LNCaP clone FGC (cell line): ENCODE results near the gene KIF1A.

Source experiments
- DNase-seq: peaks from one replicate; pipeline ENCODE4 v3.0.0-alpha.2; 2011; ENCODE audit warnings: low read depth
- H3K4me3 ChIP-seq: 2 replicates; pipeline ENCODE4 v1.5.1; 2011; ENCODE audit warnings: mild to moderate bottlenecking, low read depth, low read length, control low read depth
- TF ChIP-seq, protein P1 (sequence below): IDR thresholded peaks from 2 replicates; pipeline ENCODE4 v1.5.1; 2012; ENCODE audit warnings: mild to moderate bottlenecking; ENCODE audit not compliant: control insufficient read depth, insufficient read depth; ENCODE audit errors: extremely low read depth

KIF1A gene

DNA sequence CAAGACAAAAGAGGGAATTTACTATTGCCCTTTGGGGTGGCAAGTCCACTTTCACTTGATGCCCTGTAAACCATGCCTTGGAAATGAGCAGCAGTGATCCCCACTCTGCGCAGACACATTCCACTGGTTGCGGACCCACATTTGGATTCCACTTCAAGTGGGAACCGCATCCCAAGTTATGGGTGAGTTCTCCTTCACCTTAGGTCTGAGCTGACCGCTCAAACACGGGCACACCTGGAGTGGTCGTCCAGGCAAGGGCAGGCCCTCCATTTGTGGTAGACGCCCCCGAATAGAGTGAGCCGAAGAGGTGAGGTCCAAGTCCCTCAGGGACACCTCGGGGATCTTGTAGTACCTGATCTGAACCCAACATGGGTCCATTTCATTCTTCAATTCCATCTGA, 38.9 kb upstream of the KIF1A start:
- TF ChIP-seq, protein P1, sequence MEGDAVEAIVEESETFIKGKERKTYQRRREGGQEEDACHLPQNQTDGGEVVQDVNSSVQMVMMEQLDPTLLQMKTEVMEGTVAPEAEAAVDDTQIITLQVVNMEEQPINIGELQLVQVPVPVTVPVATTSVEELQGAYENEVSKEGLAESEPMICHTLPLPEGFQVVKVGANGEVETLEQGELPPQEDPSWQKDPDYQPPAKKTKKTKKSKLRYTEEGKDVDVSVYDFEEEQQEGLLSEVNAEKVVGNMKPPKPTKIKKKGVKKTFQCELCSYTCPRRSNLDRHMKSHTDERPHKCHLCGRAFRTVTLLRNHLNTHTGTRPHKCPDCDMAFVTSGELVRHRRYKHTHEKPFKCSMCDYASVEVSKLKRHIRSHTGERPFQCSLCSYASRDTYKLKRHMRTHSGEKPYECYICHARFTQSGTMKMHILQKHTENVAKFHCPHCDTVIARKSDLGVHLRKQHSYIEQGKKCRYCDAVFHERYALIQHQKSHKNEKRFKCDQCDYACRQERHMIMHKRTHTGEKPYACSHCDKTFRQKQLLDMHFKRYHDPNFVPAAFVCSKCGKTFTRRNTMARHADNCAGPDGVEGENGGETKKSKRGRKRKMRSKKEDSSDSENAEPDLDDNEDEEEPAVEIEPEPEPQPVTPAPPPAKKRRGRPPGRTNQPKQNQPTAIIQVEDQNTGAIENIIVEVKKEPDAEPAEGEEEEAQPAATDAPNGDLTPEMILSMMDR: no peak
- no peak for DNase-seq
- no peak overlapping the region for H3K4me3 ChIP-seq

DNA sequence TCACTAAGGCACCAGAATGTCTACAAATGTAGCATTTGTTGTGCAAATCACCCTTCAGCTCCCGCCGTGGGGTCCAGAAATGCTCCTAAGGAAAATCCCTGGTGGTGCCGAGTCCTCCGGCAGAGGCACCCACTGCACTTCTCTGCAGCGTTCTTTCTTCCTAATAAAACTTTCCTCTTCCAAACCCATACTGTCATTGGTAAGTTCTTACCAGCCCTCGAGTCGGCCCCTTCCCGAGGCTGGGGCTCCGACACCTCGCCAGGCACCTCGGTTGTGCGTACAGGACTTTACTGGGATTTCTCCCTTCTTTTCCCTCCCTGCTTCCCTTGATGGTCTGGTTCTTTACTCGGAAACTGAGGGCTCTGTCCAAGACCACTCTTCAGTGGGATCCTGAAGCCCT, 38.3 kb upstream of the KIF1A start:
- no peak for DNase-seq

DNA sequence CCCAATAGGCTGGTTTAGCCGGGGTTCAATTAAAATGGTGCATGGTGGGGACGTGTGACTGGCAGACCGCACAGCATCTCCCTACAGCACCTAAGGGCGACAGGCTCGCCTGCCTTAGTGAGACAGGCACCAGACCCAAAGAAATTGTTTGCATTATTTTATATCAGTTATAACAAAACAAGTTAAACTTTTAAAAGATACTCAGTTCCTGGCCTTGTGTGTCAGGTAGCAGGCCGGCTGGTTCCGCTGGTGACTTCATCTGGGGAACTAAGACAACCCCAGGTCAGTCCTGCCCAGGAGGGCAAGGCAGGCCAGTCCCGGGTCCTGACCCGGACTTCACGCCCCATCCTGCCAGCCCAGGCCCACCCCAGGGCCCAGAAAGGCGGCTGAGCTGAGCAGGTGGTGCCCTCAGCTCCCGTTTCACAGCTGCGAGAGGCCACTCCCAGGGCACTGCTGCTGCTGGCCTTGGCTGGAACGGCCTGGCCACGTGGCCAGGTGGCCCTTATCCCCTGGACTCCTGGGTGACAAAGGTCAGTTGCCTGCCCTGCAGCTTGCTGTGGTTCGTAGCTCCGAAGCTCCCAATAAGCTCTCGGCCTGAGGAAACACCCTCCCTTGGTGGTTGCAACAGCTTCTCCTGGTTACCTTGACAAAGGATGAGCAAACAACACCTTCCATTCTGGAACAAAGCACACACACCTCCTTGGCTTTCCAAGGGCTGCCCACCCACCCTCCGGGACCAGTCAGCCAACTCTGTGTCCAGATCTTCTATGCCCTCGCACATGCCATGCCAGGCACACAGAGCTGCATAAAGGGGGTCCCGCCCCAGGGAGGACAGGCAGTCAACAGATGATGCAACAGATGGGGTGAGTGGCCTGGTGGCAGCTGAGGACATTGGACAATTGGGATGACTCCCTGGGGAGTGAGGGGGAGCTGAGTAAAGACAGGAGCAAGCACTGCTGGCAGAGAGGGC, 37.3 kb upstream of the KIF1A start:
- DNase-seq: no peak
- TF ChIP-seq, protein P1: no peak
- H3K4me3 ChIP-seq: no peak overlapping the region

More for the DNA sequence above, 38.3 kb upstream of the KIF1A start:
- TF ChIP-seq, protein P1: no peak
- H3K4me3 ChIP-seq: no peak overlapping the region

DNA sequence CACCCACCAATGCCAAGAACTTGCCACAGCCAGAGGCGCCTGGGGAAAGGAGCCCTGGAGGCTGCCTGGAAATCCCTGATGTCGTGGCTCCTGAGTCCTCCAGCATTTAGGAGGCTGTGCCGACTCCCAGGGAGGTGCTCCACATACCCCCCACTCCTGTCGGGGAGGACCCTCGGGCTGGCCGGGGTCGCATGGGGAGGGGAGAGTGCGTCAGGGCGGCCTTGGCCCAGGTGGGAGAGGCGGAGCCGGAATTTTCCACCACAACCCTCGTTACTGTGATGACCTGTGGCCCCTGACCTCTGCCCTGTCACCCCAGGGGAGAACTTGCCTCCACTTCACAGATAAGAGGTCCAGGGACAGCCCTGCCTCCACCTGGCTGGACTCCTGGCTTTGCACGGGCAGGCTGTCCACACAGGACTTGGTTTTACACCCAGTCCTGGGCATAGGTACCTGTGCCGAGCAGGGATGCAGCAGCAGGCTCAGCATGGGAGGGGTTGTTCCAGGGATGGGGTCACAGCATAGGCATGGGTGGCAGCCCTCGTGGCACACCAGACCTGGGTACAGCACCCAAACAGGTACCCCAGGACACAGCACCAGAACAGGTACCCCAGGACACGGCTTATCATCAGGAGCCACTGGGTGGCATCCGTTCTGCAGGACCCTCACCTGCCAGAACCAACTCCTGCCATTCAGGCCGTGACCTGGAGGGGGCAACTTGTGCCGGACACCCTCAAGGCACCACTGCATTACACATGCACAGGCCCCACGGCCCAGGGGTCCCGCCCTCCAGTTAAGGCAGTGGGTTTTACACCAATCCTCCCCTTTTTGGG, 36.3 kb upstream of the KIF1A start:
- no peak overlapping the region for H3K4me3 ChIP-seq
- TF ChIP-seq, protein P1: no peak
- no peak for DNase-seq

DNA sequence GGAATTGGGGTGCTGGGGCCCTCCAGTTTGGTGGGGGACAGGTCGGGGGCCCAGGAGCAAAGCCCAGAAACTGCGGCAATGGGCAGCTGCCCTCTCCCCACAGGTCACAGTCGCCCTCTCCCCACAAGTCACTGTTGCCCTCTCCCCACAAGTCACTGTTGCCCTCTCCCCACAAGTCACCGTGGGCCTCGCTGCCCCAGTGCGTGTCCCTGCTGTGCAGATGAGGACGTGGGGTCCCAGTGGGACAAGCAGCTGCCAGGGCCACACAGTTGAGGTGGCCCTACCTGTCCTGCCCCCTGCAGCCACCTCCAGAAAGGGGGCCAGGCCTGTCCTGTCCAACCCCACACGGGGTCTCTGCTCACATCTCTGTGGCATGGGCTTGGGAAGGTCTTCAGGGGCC, 35.7 kb upstream of the KIF1A start:
- TF ChIP-seq, protein P1: no peak
- DNase-seq: no peak
- no peak overlapping the region for H3K4me3 ChIP-seq

DNA sequence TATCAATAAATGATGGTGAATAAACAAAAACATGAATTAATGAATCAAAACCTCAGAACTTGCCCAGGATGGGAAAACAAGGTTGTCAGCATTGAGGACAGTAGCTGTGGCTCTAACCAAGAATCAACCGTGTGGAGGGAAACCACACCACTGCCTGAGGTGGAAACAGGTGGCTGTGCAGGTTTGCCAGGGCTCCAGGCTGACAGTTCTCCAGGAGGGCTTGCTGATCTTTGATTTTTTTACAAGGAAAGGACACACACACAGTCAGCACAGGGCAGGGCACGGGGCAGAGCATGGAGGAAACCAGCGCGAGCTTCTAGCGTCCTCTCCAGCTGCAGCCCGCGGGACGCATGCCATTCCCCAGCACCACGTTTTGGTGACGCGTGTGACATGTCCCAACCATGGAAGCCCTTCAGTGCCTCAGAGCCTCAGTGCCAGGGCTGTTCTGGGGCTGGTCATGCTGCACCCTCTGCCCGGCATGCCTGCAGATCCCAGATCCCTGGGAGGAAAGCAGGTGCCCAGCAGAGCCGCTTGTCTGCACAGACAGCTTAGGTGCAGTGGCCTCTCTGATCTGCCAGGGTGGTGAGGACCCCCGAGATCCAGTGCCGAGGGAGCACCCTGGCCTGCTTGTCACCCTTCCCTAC, 32.8 kb upstream of the KIF1A start:
- H3K4me3 ChIP-seq: no peak overlapping the region
- DNase-seq: no peak
- TF ChIP-seq, protein P1: no peak
